Testis (tissue), 3 donors: ENCODE results near the gene NUF2. TPM values are rescaled to one million over a fixed set of nuclear protein-coding genes. Genes with fewer than 3 reads are reported as not detected.

ENCODE experiments used
- DNase-seq: peaks from one replicate; pipeline ENCODE4 v3.0.0-alpha.2; 2019
- H3K27ac ChIP-seq, 2 donors: fragments of 200-600 bp; sonication (generic); one replicate each; pipeline ENCODE4 v1.5.1; 2019
- H3K27me3 ChIP-seq: fragments of 200-600 bp; sonication (generic); one replicate; pipeline ENCODE4 v1.5.1; 2019
- H3K36me3 ChIP-seq: fragments of 200-600 bp; sonication (generic); one replicate; pipeline ENCODE4 v1.5.1; 2017; ENCODE audit warnings: low read depth; ENCODE audit errors: missing control alignments
- H3K4me1 ChIP-seq: fragments of 200-600 bp; sonication (generic); one replicate; pipeline ENCODE4 v1.5.1; 2019
- H3K4me3 ChIP-seq, 2 donors: fragments of 200-600 bp; sonication (generic); one replicate each; pipeline ENCODE4 v1.5.1; 2017 to 2019
- H3K9me3 ChIP-seq: fragments of 200-600 bp; sonication (generic); one replicate; pipeline ENCODE4 v1.5.1; 2017
- POLR2A ChIP-seq: fragments of 450-650 bp; IDR thresholded peaks from one replicate; pipeline ENCODE4 v1.6.1; 2017; ENCODE audit warnings: antibody characterized with exemption, mild to moderate bottlenecking, moderate library complexity
- WGBS, 2 donors: methylation state at CpG; one replicate each; pipeline ENCODE4 v1.1.5; 2018; 5-methylcytosine and 5-hydroxymethylcytosine counted together
- intact Hi-C: fragments of 100-400 bp; cut with DNase I; formaldehyde crosslinking; loops from one replicate; pipeline ENCODE4 v1.15.1; 2023; ENCODE audit warnings: low total_unique reads
- polyA plus RNA-seq: library from polyadenylated mRNA; stranded (reverse); fragments of 350-450 nt; fragmentation: Illumina TruSeq; extraction: RNeasy Lipid Tissue Mini Kit (QIAGEN cat#74804); gene quantifications from one replicate; pipeline ENCODE4 v1.2.3, GENCODE V29; 2014; ENCODE audit warnings: low read depth, low replicate concordance; ENCODE audit not compliant: insufficient read depth
- total RNA-seq, 2 donors: library from RNA; depleted of rRNA; stranded (reverse); fragments of >200 nt; gene quantifications; one replicate each; pipeline ENCODE4 v1.2.3, GENCODE V29; 2016
- TF ChIP-seq, protein P1 (sequence below), 3 experiments: fragments of 450-650 bp in 2 of 3; fragments of 200-600 bp in 1 of 3; sonication (generic) in 1 of 3; IDR thresholded peaks; one replicate each; pipeline ENCODE4 v1.5.1; 2016 to 2019; ENCODE audit warnings: antibody characterized with exemption in 3 of 3, mild to moderate bottlenecking in 2 of 3, moderate library complexity in 1 of 3

The NUF2 gene
- total and polyA plus RNA-seq, 3 donors from 2014 or later: 21.3 to 32.3 (median 24.8) TPM

DNA sequence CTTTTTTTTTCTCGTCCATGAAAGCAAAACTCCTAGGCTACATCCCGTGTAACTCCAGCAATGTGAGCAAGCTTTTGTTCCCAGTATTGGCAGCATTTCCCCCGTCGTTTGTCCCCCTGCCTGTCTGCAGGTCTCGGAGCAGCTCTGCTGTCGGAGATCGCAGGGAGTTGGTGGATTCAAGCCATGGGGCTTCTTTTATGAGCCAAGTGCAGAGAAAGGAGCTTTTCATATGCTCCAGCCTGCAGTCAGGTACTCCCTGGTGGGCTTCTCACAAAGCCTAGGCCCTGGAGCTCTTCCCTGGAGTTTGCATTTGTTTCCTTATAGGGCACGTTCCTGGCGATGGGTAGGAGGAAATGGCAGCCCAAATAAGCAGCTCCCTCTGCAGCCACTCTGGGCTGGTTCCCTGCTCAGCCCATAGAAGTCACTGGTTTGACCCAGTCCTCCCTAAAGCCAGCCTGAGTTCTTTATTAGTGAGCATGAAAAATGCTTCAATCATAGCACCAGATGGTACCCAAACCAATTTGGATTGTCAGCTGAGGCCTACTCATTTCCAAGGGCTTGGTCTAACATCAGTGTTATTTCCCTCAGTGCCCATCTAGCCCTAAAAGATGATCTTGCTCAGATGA is 78.3 kb downstream of the NUF2 start:
- no peaks in the 10 kb centered on the region for H3K9me3 ChIP-seq
- 47 to 57% methylated on average over 9 of the region's 9 CpGs for WGBS, 2 donors
- H3K27me3 ChIP-seq: no peaks in the 10 kb centered on the region
- no peaks in the 10 kb centered on the region for H3K4me1 ChIP-seq
- DNase-seq: no peak
- no peak overlapping the region for H3K27ac ChIP-seq
- intact Hi-C loops: no loop called here
- TF ChIP-seq, protein P1, sequence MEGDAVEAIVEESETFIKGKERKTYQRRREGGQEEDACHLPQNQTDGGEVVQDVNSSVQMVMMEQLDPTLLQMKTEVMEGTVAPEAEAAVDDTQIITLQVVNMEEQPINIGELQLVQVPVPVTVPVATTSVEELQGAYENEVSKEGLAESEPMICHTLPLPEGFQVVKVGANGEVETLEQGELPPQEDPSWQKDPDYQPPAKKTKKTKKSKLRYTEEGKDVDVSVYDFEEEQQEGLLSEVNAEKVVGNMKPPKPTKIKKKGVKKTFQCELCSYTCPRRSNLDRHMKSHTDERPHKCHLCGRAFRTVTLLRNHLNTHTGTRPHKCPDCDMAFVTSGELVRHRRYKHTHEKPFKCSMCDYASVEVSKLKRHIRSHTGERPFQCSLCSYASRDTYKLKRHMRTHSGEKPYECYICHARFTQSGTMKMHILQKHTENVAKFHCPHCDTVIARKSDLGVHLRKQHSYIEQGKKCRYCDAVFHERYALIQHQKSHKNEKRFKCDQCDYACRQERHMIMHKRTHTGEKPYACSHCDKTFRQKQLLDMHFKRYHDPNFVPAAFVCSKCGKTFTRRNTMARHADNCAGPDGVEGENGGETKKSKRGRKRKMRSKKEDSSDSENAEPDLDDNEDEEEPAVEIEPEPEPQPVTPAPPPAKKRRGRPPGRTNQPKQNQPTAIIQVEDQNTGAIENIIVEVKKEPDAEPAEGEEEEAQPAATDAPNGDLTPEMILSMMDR (IDR thresholded peaks at IDR 0.05): no peak
- TF ChIP-seq POLR2A: no peak
- no peaks in the 10 kb centered on the region for H3K36me3 ChIP-seq
- H3K4me3 ChIP-seq: no peak overlapping the region

DNA sequence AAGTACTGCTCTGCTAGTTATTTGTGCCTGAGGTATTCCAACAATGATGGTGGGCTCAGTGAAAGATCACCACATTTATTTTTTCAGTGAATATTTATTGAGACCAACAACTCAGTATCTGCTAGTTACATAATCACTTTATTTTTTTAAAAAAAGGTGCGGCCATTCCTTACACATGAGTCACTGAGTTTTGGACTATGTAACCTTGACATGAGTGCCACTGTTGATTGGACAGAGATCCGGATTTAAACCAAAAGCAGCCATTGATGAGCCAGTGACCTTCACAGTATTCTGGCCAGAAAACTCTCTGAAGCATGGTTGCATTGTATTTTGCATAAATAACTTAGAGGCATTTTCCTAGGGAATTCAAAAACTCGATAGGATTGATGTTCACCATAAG is 79.5 kb downstream of the NUF2 start:
- TF ChIP-seq POLR2A: no peak
- TF ChIP-seq, protein P1 (IDR thresholded peaks at IDR 0.05): no peak
- H3K27ac ChIP-seq: no peak overlapping the region
- H3K9me3 ChIP-seq: no peaks in the 10 kb centered on the region
- H3K27me3 ChIP-seq: no peaks in the 10 kb centered on the region
- DNase-seq: no peak
- intact Hi-C loops: no loop called here
- no peaks in the 10 kb centered on the region for H3K4me1 ChIP-seq
- 77 to 86% methylated on average over 3 of the region's 3 CpGs for WGBS, 2 donors
- no peaks in the 10 kb centered on the region for H3K36me3 ChIP-seq
- no peak overlapping the region for H3K4me3 ChIP-seq

Other genes starting within 250 kb of the NUF2 start
- 100 to 1,000 TPM; 214 to 237 TPM for gene RGS5, start 119.0 kb upstream of the NUF2 start, total RNA-seq
- 84.7 TPM for gene RGS5, start 119.0 kb upstream of the NUF2 start, polyA plus RNA-seq